ENCODE data around the gene IGFL1.

GRCh38 chr19:46271481-46272197 is 42.1 kb downstream of the IGFL1 start:
- TF ChIP-seq CTCF (IDR thresholded peaks at IDR 0.05) (no peak), E2F6 (IDR thresholded peaks at IDR 0.05; ENCODE audit: borderline replicate concordance, low read depth) (no peak), POLR2AphosphoS2 (conservative IDR thresholded peaks at IDR 0.05; ENCODE audit: low read length) (no peak), ZSCAN20 (CRISPR knock-in tag; IDR thresholded peaks at IDR 0.05) (no peak), EHMT2 (IDR thresholded peaks at IDR 0.05; ENCODE audit: low read depth) (no peak), EP300 (IDR thresholded peaks at IDR 0.05) (peak; percentile 26 to 73; a peak in 2 of 5 replicates)

Data from A549 (cell line).